ENCODE results near the gene LIMD2. TPM values are rescaled to one million over a fixed set of nuclear protein-coding genes. Genes with fewer than 3 reads are reported as not detected.

Gene LIMD2
- total RNA-seq, 1 experiment from 2014 or later, result 93.5 TPM

- Histone ChIP-seq H4K20me1 (ENCODE audit: control insufficient read depth, insufficient read depth, insufficient read length) (no peaks in the 10 kb centered on the region), H3K9ac (ENCODE audit: extremely low read depth, insufficient read length, low read length) (no peak overlapping the region), H4K8ac (replicated peaks; ENCODE audit: insufficient read length, low read depth, low read length) (no peak overlapping the region), H2BK5ac (ENCODE audit: insufficient read length, low read length) (no peak overlapping the region), H3K4me2 (ENCODE audit: insufficient read depth, insufficient read length, low read length) (no peak overlapping the region), H2AFZ (ENCODE audit: low read length) (no peak overlapping the region), H3K27ac (ENCODE audit: insufficient read length, low read depth, low read length) (no peak overlapping the region), H4K91ac (ENCODE audit: insufficient read length, low read depth, low read length) (no peak overlapping the region), H3K23me2 (ENCODE audit: insufficient read length, low read depth, low read length, poor library complexity, severe bottlenecking) (peaks cover 20% of the 10 kb centered on the region), H3K18ac (ENCODE audit: insufficient read length, low read depth, low read length) (no peak overlapping the region), H2BK15ac (ENCODE audit: low read depth, low read length) (no peak overlapping the region), H3K4me1 (ENCODE audit: insufficient read depth, low read length) (no peaks in the 10 kb centered on the region; the same call in 1 of the 2 replicates), H3T11ph (ENCODE audit: low read length) (no peak overlapping the region), H3K9me3 (ENCODE audit: control insufficient read depth, low read depth, low read length) (no peaks in the 10 kb centered on the region), H2AK5ac (ENCODE audit: insufficient read length, low read length) (no peak overlapping the region), H3K79me1 (ENCODE audit: insufficient read depth, low read depth, low read length, poor library complexity, severe bottlenecking) (no peaks in the 10 kb centered on the region), H3K27me3 (ENCODE audit: insufficient read depth, low read length) (no peaks in the 10 kb centered on the region), H2BK12ac (ENCODE audit: insufficient read length, low read depth, low read length) (no peak overlapping the region), H3K79me2 (ENCODE audit: insufficient read depth, low read length) (no peaks in the 10 kb centered on the region), H3K56ac (ENCODE audit: insufficient read length, low read depth, low read length) (no peak overlapping the region), H3K4ac (ENCODE audit: low read depth, low read length) (no peak overlapping the region), H4K5ac (ENCODE audit: insufficient read length, low read depth, low read length) (no peak overlapping the region), H2BK120ac (ENCODE audit: low read depth, low read length, poor library complexity, severe bottlenecking) (no peak overlapping the region), H2BK20ac (ENCODE audit: low read depth, low read length, poor library complexity, severe bottlenecking) (no peak overlapping the region), H3K14ac (ENCODE audit: insufficient read depth, low read length) (no peak overlapping the region), H3K23ac (ENCODE audit: insufficient read length, low read depth, low read length) (no peak overlapping the region)
- no CpG with 5 or more reads among the region's 22 CpGs for WGBS (ENCODE audit: extremely low coverage, insufficient read length, low lambda C conversion rate)
- peaks cover 5% of the 10 kb centered on the region for H3K27me3 Mint-ChIP-seq (ENCODE audit: low read depth)
- peak; percentile 78 for DNase-seq
- H3K9me3 Mint-ChIP-seq, result no peaks in the 10 kb centered on the region
- H3K27ac Mint-ChIP-seq, result peak overlapping the region in 1 of 3 experiments; percentile 64; a peak in 2 of 7 replicates
- TF ChIP-seq CTCF (conservative IDR thresholded peaks at IDR 0.05), result peak; percentile 72
- H3K4me3 Mint-ChIP-seq, result peak overlapping the region; percentile 57 to 70
- peaks cover 31 to 45% of the 10 kb centered on the region in 2 experiments for H3K4me1 Mint-ChIP-seq
- peaks cover 5 to 38% (median 10%) of the 10 kb centered on the region in 3 experiments for H3K36me3 Mint-ChIP-seq (ENCODE audit: insufficient read depth in 1 of 3, low read depth in 3 of 3)
These were observed 2.3 kb downstream of the LIMD2 start for GRCh38 chr17:63697341-63698286.
